HAP-1 (cell line): ENCODE results near the gene AKR1E2.

Experiments used
- DNase-seq, 2 experiments: peaks; one replicate each; pipeline ENCODE4 v3.0.0-alpha.2; 2016 to 2020; ENCODE audit warnings: low spot score in 2 of 2
- H3K27me3 ChIP-seq: fragments of 250-450 bp; sonication (Bioruptor Pico); 2 replicates; pipeline ENCODE4 v1.5.1; 2020; ENCODE audit warnings: low read depth, mild to moderate bottlenecking, moderate library complexity
- H3K36me3 ChIP-seq: fragments of 250-450 bp; sonication (Bioruptor Pico); replicated peaks from 2 replicates; pipeline ENCODE4 v1.5.1; 2020; ENCODE audit warnings: mild to moderate bottlenecking
- H3K4me1 ChIP-seq: fragments of 250-450 bp; sonication (Bioruptor Pico); 2 replicates; pipeline ENCODE4 v1.5.1; 2020; ENCODE audit warnings: mild to moderate bottlenecking
- H3K4me3 ChIP-seq: fragments of 250-450 bp; sonication (Bioruptor Pico); 2 replicates; pipeline ENCODE4 v1.5.1; 2020; ENCODE audit warnings: mild to moderate bottlenecking, moderate library complexity
- H3K9me3 ChIP-seq: fragments of 250-450 bp; sonication (Bioruptor Pico); 2 replicates; pipeline ENCODE4 v1.5.1; 2020; ENCODE audit warnings: mild to moderate bottlenecking, moderate library complexity
- in situ Hi-C: fragments of 300-500 bp; cut with MboI; formaldehyde crosslinking; loops from 3 replicates; pipeline ENCODE4 v1.14.3; 2020; ENCODE audit warnings: low sequenced_read_pairs, inconsistent platforms, mixed read lengths

The AKR1E2 gene

DNA sequence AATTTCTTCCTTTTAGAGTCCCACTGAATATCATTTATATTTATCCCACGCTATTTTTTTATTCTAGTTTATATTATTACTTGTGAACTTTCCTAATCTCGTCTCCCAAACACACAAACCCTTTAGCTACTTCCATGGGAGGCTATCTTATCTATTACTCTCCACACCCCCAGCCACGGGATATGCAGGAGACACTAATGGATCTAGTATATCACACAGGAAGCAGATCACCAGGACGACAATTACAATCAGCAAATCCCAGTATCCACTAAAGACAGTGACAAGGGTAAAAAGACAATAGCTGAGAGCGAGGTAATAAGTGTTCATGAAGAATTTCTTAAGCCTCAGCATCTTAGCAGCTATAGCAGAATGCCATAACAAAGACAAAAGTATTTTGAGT, 3.8 kb upstream of the AKR1E2 start:
- Histone ChIP-seq H3K4me3 (no peak overlapping the region), H3K9me3 (no peaks in the 10 kb centered on the region), H3K36me3 (no peaks in the 10 kb centered on the region), H3K4me1 (peaks cover 9% of the 10 kb centered on the region; the same call in 1 of the 2 replicates), H3K27me3 (peaks cover 8% of the 10 kb centered on the region; the same call in 1 of the 2 replicates)
- in situ Hi-C loops = loop anchor here (10.0 kb wide), 1 partner anchor 803 kb away; no protein-coding TSS in a partner anchor
- no peak for DNase-seq

DNA sequence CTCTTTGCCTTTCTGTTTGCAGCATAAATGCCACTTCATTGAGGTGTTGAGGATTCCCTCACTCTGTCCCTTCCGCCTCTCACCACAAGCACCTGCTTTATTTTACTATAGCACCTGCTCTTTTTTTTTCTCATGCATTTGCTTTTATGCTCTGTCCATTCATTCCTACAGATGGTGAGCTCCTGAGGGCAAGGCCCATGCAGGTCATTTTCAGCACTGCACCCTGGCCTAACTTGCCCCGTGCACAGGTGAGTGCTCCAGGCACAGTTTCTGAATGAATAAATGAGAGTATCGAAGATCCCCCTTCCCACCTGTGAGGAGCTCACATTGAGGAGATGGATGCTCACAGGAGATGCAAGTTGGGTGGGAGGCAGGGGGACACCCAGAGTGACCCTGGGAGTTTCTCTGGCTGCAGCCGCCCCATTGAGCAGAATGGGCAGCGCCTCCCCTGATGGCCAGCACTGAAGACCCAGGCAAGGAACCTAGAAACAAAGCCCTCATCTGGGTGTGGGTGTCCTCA, 1.2 kb upstream of the AKR1E2 start:
- H3K4me3 ChIP-seq = no peak overlapping the region
- H3K4me1 ChIP-seq = peaks cover 9% of the 10 kb centered on the region; the same call in 1 of the 2 replicates
- in situ Hi-C loops = loop anchor here (10.0 to 25.0 kb wide), 2 partner anchors 562 to 800 kb away; no protein-coding TSS in a partner anchor
- no peaks in the 10 kb centered on the region for H3K9me3 ChIP-seq
- peaks cover 2% of the 10 kb centered on the region; the same call in 1 of the 2 replicates for H3K27me3 ChIP-seq
- no peak for DNase-seq
- H3K36me3 ChIP-seq = no peaks in the 10 kb centered on the region

GRCh38 chr10:4825456-4825867, 545 bp upstream of the AKR1E2 start:
- peaks cover 9% of the 10 kb centered on the region; the same call in 1 of the 2 replicates for H3K4me1 ChIP-seq
- H3K27me3 ChIP-seq = no peaks in the 10 kb centered on the region
- no peaks in the 10 kb centered on the region for H3K36me3 ChIP-seq
- no peak for DNase-seq
- H3K4me3 ChIP-seq = no peak overlapping the region
- in situ Hi-C loops = loop anchor here (10.0 to 25.0 kb wide), 2 partner anchors 562 to 799 kb away; no protein-coding TSS in a partner anchor
- no peaks in the 10 kb centered on the region for H3K9me3 ChIP-seq

GRCh38 chr10:4826792-4827324, 851 bp downstream of the AKR1E2 start:
- Histone ChIP-seq H3K27me3 (no peaks in the 10 kb centered on the region), H3K4me1 (peaks cover 9% of the 10 kb centered on the region; the same call in 1 of the 2 replicates), H3K4me3 (peak overlapping the region; percentile 21), H3K9me3 (no peaks in the 10 kb centered on the region), H3K36me3 (no peaks in the 10 kb centered on the region)
- no peak for DNase-seq
- in situ Hi-C loops = loop anchor here (10.0 to 25.0 kb wide), 2 partner anchors 560 to 798 kb away; no protein-coding TSS in a partner anchor

DNA sequence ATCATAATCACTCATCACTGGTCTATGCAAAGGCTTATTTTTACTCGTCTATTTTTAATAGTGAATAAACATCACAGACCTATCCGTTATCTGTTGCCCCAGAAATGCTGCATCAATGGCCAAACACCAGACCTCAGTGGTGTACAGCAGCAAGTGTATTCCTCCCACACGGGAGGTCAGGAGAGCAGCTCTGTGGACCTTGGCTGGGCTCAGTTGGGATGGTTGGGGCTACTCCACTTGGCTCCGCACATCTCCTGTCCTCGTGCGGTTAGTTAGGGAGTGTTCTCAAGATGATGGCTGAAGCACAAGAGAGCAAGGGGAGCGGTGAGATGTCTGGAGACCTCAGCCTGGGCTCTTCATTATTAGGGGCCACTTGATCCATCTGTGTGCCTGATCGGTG, 2.0 kb downstream of the AKR1E2 start:
- Histone ChIP-seq H3K36me3 (no peaks in the 10 kb centered on the region), H3K9me3 (no peaks in the 10 kb centered on the region), H3K4me3 (no peak overlapping the region), H3K4me1 (peaks cover 9% of the 10 kb centered on the region; the same call in 1 of the 2 replicates), H3K27me3 (no peaks in the 10 kb centered on the region)
- in situ Hi-C loops = loop anchor here (10.0 to 25.0 kb wide), 2 partner anchors 559 to 797 kb away; no protein-coding TSS in a partner anchor
- no peak for DNase-seq

DNA sequence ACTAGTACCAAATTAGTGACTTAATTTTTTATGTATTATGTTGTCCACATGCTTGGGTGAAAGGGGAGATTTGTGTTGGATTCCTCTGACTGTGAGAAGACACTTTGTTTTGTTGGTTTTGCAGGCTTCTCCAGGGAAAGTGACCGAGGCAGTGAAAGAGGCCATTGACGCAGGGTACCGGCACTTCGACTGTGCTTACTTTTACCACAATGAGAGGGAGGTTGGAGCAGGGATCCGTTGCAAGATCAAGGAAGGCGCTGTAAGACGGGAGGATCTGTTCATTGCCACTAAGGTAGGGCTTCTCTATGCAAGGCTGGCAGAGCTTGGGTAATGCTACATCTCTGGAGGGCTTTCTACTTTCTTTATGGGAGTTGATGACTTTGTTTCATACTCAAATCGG, 4.5 kb downstream of the AKR1E2 start:
- in situ Hi-C loops = loop anchor here (25.0 kb wide), 1 partner anchor 557 kb away; no protein-coding TSS in a partner anchor
- H3K4me1 ChIP-seq = peaks cover 9% of the 10 kb centered on the region; the same call in 1 of the 2 replicates
- no peak for DNase-seq
- H3K4me3 ChIP-seq = no peak overlapping the region
- H3K9me3 ChIP-seq = no peaks in the 10 kb centered on the region
- no peaks in the 10 kb centered on the region for H3K36me3 ChIP-seq
- H3K27me3 ChIP-seq = no peaks in the 10 kb centered on the region

GRCh38 chr10:4831091-4831490, 5.1 kb downstream of the AKR1E2 start:
- no peak for DNase-seq
- in situ Hi-C loops = loop anchor here (25.0 kb wide), 1 partner anchor 556 kb away; no protein-coding TSS in a partner anchor
- H3K4me1 ChIP-seq = peaks cover 9% of the 10 kb centered on the region; the same call in 1 of the 2 replicates
- H3K4me3 ChIP-seq = no peak overlapping the region
- H3K9me3 ChIP-seq = no peaks in the 10 kb centered on the region
- no peaks in the 10 kb centered on the region for H3K36me3 ChIP-seq
- no peaks in the 10 kb centered on the region for H3K27me3 ChIP-seq

- H3K36me3 ChIP-seq = no peaks in the 10 kb centered on the region
- no peak for DNase-seq
- in situ Hi-C loops = loop anchor here (25.0 kb wide), 1 partner anchor 554 kb away; no protein-coding TSS in a partner anchor
- H3K4me1 ChIP-seq = no peaks in the 10 kb centered on the region
- H3K9me3 ChIP-seq = no peaks in the 10 kb centered on the region
- no peak overlapping the region for H3K4me3 ChIP-seq
- no peaks in the 10 kb centered on the region for H3K27me3 ChIP-seq
These were observed 7.3 kb downstream of the AKR1E2 start for GRCh38 chr10:4833286-4833685.

DNA sequence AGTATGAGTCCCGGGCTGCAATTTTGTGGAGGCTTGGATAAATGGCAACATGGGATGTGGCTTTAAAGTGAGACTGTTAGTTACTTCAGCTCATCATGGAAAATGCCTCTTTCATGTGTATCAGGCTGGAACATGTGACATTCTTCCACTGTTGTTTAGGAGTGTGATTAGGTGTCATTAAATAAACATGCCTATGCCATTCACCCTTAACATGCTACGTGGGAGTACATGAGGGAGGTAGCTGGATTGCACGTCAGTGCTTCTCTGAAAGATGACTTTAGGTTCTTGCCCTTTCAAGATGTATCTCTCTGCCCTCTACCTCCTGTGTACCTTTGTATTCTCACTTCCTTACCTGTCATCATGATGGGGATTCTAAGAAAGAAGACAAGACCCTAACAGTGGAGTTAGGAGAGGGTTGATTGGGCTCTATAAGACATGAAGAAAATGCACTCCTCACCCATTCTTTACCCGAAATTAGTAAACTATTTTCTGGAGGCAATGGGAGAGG, 8.9 kb downstream of the AKR1E2 start:
- Histone ChIP-seq H3K4me3 (no peak overlapping the region), H3K36me3 (no peaks in the 10 kb centered on the region), H3K4me1 (no peaks in the 10 kb centered on the region), H3K27me3 (no peaks in the 10 kb centered on the region), H3K9me3 (no peaks in the 10 kb centered on the region)
- DNase-seq = no peak
- in situ Hi-C loops = loop anchor here (25.0 kb wide), 1 partner anchor 552 kb away; no protein-coding TSS in a partner anchor

DNA sequence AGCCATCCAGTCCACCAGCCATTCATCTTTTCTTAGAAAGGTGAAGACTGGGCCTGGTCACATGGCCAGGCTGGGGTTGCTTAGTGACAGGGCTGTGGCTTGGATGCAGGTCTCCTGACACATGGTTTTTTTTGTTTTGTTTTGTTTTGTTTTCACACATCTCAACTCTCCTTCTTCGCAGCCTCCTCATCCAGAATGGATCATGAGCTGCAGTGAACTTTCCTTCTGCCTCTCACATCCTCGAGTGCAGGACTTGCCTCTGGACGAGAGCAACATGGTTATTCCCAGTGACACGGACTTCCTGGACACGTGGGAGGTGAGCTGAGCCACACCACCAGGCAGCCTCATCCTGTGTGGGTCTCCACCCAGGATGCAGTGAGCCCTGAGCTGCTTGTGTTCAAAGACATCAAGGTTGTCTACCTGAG, 9.5 kb downstream of the AKR1E2 start:
- H3K4me3 ChIP-seq = no peak overlapping the region
- no peaks in the 10 kb centered on the region for H3K4me1 ChIP-seq
- no peaks in the 10 kb centered on the region for H3K27me3 ChIP-seq
- no peak for DNase-seq
- in situ Hi-C loops = loop anchor here (25.0 kb wide), 1 partner anchor 552 kb away; no protein-coding TSS in a partner anchor
- no peaks in the 10 kb centered on the region for H3K36me3 ChIP-seq
- H3K9me3 ChIP-seq = no peaks in the 10 kb centered on the region

DNA sequence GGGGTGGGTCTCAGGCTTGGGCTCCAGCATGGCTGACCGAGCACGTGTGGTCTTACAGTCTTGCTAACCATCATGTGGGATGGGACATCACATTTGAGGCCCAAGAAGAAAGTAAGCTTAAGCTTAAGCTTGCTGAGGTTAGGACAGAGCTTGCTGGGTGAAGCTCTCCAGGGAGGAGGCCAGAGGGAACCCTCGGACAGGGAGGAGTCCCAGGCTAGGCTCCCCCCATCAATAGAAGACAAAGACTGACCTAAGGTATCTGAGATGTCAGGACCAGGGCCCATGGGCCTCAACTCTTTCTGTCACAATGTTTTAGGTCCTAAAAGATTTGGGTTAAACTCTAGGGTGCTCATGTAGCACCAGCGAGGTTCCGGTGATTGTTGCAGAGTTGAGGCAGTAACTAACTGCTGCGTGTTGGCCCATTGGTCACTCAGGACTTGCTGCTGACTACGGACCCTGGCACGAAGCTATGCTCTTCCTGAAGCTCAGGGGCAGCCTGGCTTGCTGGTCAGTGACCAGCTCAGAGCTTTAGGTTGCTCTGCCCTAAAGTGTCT, 10.5 kb downstream of the AKR1E2 start:
- H3K9me3 ChIP-seq = no peaks in the 10 kb centered on the region
- no peaks in the 10 kb centered on the region for H3K36me3 ChIP-seq
- no peak for DNase-seq
- no peaks in the 10 kb centered on the region for H3K4me1 ChIP-seq
- no peak overlapping the region for H3K4me3 ChIP-seq
- in situ Hi-C loops = loop anchor here (25.0 kb wide), 1 partner anchor 551 kb away; no protein-coding TSS in a partner anchor
- H3K27me3 ChIP-seq = no peaks in the 10 kb centered on the region

DNA sequence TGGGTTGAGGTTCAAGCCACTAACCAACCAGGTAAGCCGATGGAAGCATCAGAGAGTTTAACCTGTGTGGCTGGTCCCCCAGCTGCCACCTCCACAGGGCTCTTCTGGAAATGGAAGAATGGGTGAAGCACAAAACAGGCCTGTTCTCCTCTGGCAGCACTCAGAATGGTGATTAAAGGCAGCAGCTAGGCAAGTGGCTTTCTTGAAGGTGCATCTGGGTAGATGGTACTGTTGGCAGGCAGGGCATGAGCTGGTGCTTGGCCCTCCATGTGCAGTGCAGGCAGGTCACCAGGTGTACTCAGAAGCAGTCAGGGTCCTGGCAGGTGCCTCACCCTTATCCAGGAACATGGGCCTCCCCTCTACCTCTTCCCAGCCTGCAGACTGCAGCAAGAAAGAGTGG, 11.5 kb downstream of the AKR1E2 start:
- in situ Hi-C loops = loop anchor here (25.0 kb wide), 1 partner anchor 550 kb away; no protein-coding TSS in a partner anchor
- H3K4me3 ChIP-seq = no peak overlapping the region
- H3K27me3 ChIP-seq = no peaks in the 10 kb centered on the region
- no peaks in the 10 kb centered on the region for H3K9me3 ChIP-seq
- no peaks in the 10 kb centered on the region for H3K4me1 ChIP-seq
- H3K36me3 ChIP-seq = no peaks in the 10 kb centered on the region
- DNase-seq = no peak

DNA sequence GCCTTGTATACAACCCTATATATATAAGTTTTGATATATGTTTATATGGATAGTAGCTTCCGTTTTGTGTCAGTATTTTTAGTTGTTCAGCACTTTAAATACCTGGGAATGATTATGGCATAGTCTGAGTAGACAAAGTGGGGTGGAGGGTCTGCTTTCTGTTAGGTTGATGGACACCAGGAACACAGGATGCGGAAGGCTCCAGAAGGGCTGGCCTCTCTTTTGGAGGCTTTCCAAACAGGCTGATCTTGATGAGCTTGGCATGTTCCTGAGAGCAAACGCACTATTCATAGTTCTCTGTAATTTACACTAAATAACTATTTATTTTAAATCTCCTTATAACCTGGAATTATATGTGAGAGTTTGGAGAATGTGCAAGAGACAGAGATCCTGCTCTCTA, 12.7 kb downstream of the AKR1E2 start:
- DNase-seq = no peak
- in situ Hi-C loops = loop anchor here (25.0 kb wide), 1 partner anchor 549 kb away; no protein-coding TSS in a partner anchor
- Histone ChIP-seq H3K9me3 (no peaks in the 10 kb centered on the region), H3K4me1 (no peaks in the 10 kb centered on the region), H3K27me3 (no peaks in the 10 kb centered on the region), H3K36me3 (no peaks in the 10 kb centered on the region), H3K4me3 (no peak overlapping the region)
